Chondrocyte (in vitro differentiated cells): ENCODE measurements around the gene PCDH12. TPM values are rescaled to one million over a fixed set of nuclear protein-coding genes. Genes with fewer than 3 reads are reported as not detected.

ENCODE experiments used
- DNase-seq: peaks from one replicate; pipeline ENCODE4 v3.0.0; 2021; ENCODE audit warnings: mixed read lengths, low spot score
- H3K27ac Mint-ChIP-seq: one replicate; pipeline ENCODE4 v1.8.0; 2021; ENCODE audit warnings: mild to moderate bottlenecking, moderate library complexity, mixed read lengths; ENCODE audit not compliant: unreplicated experiment
- H3K27me3 Mint-ChIP-seq: 2 replicates; pipeline ENCODE4 v1.8.0; 2021; ENCODE audit warnings: low read depth, mixed read lengths
- H3K36me3 Mint-ChIP-seq: 2 replicates; pipeline ENCODE4 v1.8.0; 2021; ENCODE audit warnings: low read depth, mixed read lengths
- H3K4me1 Mint-ChIP-seq: 2 replicates; pipeline ENCODE4 v1.8.0; 2021; ENCODE audit warnings: low read depth, mild to moderate bottlenecking, mixed read lengths
- H3K4me3 Mint-ChIP-seq: one replicate; pipeline ENCODE4 v1.8.0; 2021; ENCODE audit warnings: mild to moderate bottlenecking, moderate library complexity, mixed read lengths; ENCODE audit not compliant: unreplicated experiment
- H3K9me3 Mint-ChIP-seq: 2 replicates; pipeline ENCODE4 v1.8.0; 2021; ENCODE audit warnings: low read depth, mixed read lengths
- total RNA-seq: library from RNA; stranded (reverse); gene quantifications from 3 replicates; pipeline ENCODE4 v1.2.1, GENCODE V29; 2021
- TF ChIP-seq, protein P1 (sequence below): fragments of 200-600 bp; sonication (generic); IDR thresholded peaks from 2 replicates; pipeline ENCODE4 v1.5.0; 2021; ENCODE audit warnings: antibody characterized with exemption, mild to moderate bottlenecking, moderate library complexity

Gene PCDH12
- total RNA-seq, 1 donor from 2014 or later, result 0.02 TPM

GRCh38 chr5:141989720-141990119, 31.7 kb upstream of the PCDH12 start:
- peaks cover 34% of the 10 kb centered on the region for H3K36me3 Mint-ChIP-seq
- no peak overlapping the region for H3K27ac Mint-ChIP-seq

DNA sequence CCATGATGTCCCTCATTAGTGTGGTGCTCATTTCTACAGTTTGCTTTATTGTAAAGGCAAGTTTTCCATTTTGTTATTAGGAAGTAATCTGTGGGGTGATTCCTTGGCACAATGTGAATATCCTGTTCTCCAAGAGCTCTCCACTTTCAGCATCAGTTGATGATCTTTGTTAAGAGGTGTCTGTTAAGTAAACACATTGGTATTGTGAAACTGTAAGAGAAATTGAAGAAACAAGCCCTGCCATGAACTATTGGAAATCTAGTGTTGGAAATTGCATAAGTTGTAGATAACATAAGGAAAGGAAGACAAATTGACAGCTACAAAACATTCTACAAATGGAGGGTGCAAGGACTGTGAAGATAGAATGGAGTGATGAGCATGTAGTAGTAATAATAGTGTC, 28.1 kb upstream of the PCDH12 start:
- H3K4me3 Mint-ChIP-seq, result no peak overlapping the region
- TF ChIP-seq, protein P1, sequence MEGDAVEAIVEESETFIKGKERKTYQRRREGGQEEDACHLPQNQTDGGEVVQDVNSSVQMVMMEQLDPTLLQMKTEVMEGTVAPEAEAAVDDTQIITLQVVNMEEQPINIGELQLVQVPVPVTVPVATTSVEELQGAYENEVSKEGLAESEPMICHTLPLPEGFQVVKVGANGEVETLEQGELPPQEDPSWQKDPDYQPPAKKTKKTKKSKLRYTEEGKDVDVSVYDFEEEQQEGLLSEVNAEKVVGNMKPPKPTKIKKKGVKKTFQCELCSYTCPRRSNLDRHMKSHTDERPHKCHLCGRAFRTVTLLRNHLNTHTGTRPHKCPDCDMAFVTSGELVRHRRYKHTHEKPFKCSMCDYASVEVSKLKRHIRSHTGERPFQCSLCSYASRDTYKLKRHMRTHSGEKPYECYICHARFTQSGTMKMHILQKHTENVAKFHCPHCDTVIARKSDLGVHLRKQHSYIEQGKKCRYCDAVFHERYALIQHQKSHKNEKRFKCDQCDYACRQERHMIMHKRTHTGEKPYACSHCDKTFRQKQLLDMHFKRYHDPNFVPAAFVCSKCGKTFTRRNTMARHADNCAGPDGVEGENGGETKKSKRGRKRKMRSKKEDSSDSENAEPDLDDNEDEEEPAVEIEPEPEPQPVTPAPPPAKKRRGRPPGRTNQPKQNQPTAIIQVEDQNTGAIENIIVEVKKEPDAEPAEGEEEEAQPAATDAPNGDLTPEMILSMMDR, result no peak
- no peak overlapping the region for H3K27ac Mint-ChIP-seq
- no peak for DNase-seq
- no peaks in the 10 kb centered on the region for H3K4me1 Mint-ChIP-seq
- H3K9me3 Mint-ChIP-seq, result no peaks in the 10 kb centered on the region
- peaks cover 27% of the 10 kb centered on the region for H3K36me3 Mint-ChIP-seq
- H3K27me3 Mint-ChIP-seq, result no peaks in the 10 kb centered on the region

More at GRCh38 chr5:141989720-141990119, 31.7 kb upstream of the PCDH12 start:
- TF ChIP-seq, protein P1, result no peak
- Mint-ChIP-seq H3K9me3 (no peaks in the 10 kb centered on the region), H3K27me3 (no peaks in the 10 kb centered on the region), H3K4me3 (no peak overlapping the region), H3K4me1 (peaks cover 6% of the 10 kb centered on the region)
- no peak for DNase-seq

- H3K9me3 Mint-ChIP-seq, result no peaks in the 10 kb centered on the region
- H3K27ac Mint-ChIP-seq, result no peak overlapping the region
- H3K36me3 Mint-ChIP-seq, result peaks cover 44% of the 10 kb centered on the region
- no peak overlapping the region for H3K4me3 Mint-ChIP-seq
- H3K4me1 Mint-ChIP-seq, result no peaks in the 10 kb centered on the region
- DNase-seq, result no peak
- TF ChIP-seq, protein P1, result no peak
- no peaks in the 10 kb centered on the region for H3K27me3 Mint-ChIP-seq
Measured at GRCh38 chr5:141982626-141983025, 24.6 kb upstream of the PCDH12 start.

- DNase-seq, result no peak
- no peak overlapping the region for H3K4me3 Mint-ChIP-seq
- no peaks in the 10 kb centered on the region for H3K27me3 Mint-ChIP-seq
- H3K9me3 Mint-ChIP-seq, result no peaks in the 10 kb centered on the region
- no peak overlapping the region for H3K27ac Mint-ChIP-seq
- peaks cover 44% of the 10 kb centered on the region for H3K36me3 Mint-ChIP-seq
- H3K4me1 Mint-ChIP-seq, result peaks cover 18% of the 10 kb centered on the region
- TF ChIP-seq, protein P1, result no peak
Measured at GRCh38 chr5:141978389-141978788, 20.4 kb upstream of the PCDH12 start.

GRCh38 chr5:141976176-141976575, 18.2 kb upstream of the PCDH12 start:
- DNase-seq, result no peak
- TF ChIP-seq, protein P1, result no peak
- Mint-ChIP-seq H3K4me1 (peaks cover 20% of the 10 kb centered on the region), H3K27me3 (no peaks in the 10 kb centered on the region), H3K9me3 (no peaks in the 10 kb centered on the region), H3K36me3 (peaks cover 39% of the 10 kb centered on the region), H3K4me3 (no peak overlapping the region), H3K27ac (no peak overlapping the region)
